HG02623 (cell line): ENCODE measurements around the gene AARSD1.
"Not testable (repeated sequence)": the region's sequence is repeated elsewhere in the genome, so short reads cannot be mapped to it uniquely, and the experiment has no call there.

ENCODE experiments used
- ATAC-seq: cut with Tn5 transposase; IDR thresholded peaks from one replicate; pipeline ENCODE4 v1.9.1; 2021; ENCODE audit warnings: moderate library complexity; ENCODE audit not compliant: unreplicated experiment

The AARSD1 gene

GRCh38 chr17:42920922-42921321 lies 43.3 kb downstream of the AARSD1 start:
- ATAC-seq: no peak

GRCh38 chr17:42920106-42920900 lies 44.0 kb downstream of the AARSD1 start:
- no peak for ATAC-seq

GRCh38 chr17:42919522-42920077 lies 44.7 kb downstream of the AARSD1 start:
- ATAC-seq: not testable (repeated sequence)

GRCh38 chr17:42918902-42919521 lies 45.2 kb downstream of the AARSD1 start:
- ATAC-seq: no peak

GRCh38 chr17:42917236-42917603 lies 47.0 kb downstream of the AARSD1 start:
- ATAC-seq: no peak

- ATAC-seq: not testable (repeated sequence)
Measured at GRCh38 chr17:42916388-42917235, 47.6 kb downstream of the AARSD1 start.

GRCh38 chr17:42915288-42915687 lies 49.0 kb downstream of the AARSD1 start:
- not testable (repeated sequence) for ATAC-seq

- ATAC-seq: no peak
Measured at GRCh38 chr17:42913981-42914617, 50.2 kb downstream of the AARSD1 start.

GRCh38 chr17:42913522-42913921 lies 50.7 kb downstream of the AARSD1 start:
- no peak for ATAC-seq

- no peak for ATAC-seq
Measured at GRCh38 chr17:42908872-42909700, 55.2 kb downstream of the AARSD1 start.

GRCh38 chr17:42906772-42907446 lies 57.3 kb downstream of the AARSD1 start:
- ATAC-seq: no peak

GRCh38 chr17:42904110-42904469 lies 60.2 kb downstream of the AARSD1 start:
- no peak for ATAC-seq

- ATAC-seq: no peak
Measured at GRCh38 chr17:42901535-42902229, 62.6 kb downstream of the AARSD1 start.
